Liver (tissue), 3 donors: ENCODE data around the gene RDH11.

Experiments used
- ATF3 ChIP-seq: IDR thresholded peaks from 2 replicates; pipeline ENCODE4 v1.6.1; 2016; ENCODE audit warnings: antibody characterized with exemption
- CTCF ChIP-seq: fragments of 150-350 bp; IDR thresholded peaks from 2 replicates; pipeline ENCODE4 v1.5.1; 2017; ENCODE audit warnings: improper control_type of control experiment, low read depth, low read length; ENCODE audit not compliant: missing input control
- EGR1 ChIP-seq, 2 donors: IDR thresholded peaks; 2 replicates each; pipeline ENCODE4 v1.6.1; 2016 to 2018; ENCODE audit warnings: antibody characterized with exemption in 2 of 2, low read depth in 2 of 2
- GABPA ChIP-seq, 2 donors: IDR thresholded peaks in 1 of 2; conservative IDR thresholded peaks in 1 of 2; 2 replicates each; pipeline ENCODE4 v1.6.1; 2016; ENCODE audit warnings: antibody characterized with exemption in 2 of 2, mild to moderate bottlenecking in 1 of 2, moderate library complexity in 1 of 2
- HNF4G ChIP-seq: IDR thresholded peaks from 2 replicates; pipeline ENCODE4 v1.6.1; 2016; ENCODE audit warnings: antibody characterized with exemption
- MAX ChIP-seq: IDR thresholded peaks from 2 replicates; pipeline ENCODE4 v1.6.1; 2016; ENCODE audit warnings: antibody characterized with exemption
- RAD21 ChIP-seq, 2 donors: IDR thresholded peaks; 2 replicates each; pipeline ENCODE4 v1.6.1; 2016; ENCODE audit warnings: antibody characterized with exemption in 2 of 2, mild to moderate bottlenecking in 2 of 2
- REST ChIP-seq: IDR thresholded peaks from 2 replicates; pipeline ENCODE4 v1.6.1; 2016; ENCODE audit warnings: antibody characterized with exemption, mild to moderate bottlenecking
- RXRA ChIP-seq, 2 donors: IDR thresholded peaks; 2 replicates each; pipeline ENCODE4 v1.6.1; 2017 to 2018; ENCODE audit warnings: antibody characterized with exemption in 2 of 2, mild to moderate bottlenecking in 1 of 2
- SP1 ChIP-seq: IDR thresholded peaks from 2 replicates; pipeline ENCODE4 v1.6.1; 2018; ENCODE audit warnings: antibody characterized with exemption, mild to moderate bottlenecking
- TAF1 ChIP-seq: conservative IDR thresholded peaks from 2 replicates; pipeline ENCODE4 v1.6.1; 2016; ENCODE audit warnings: antibody characterized with exemption, mild to moderate bottlenecking
- ZBTB33 ChIP-seq: IDR thresholded peaks from 2 replicates; pipeline ENCODE4 v1.6.1; 2016; ENCODE audit warnings: antibody characterized with exemption
- donor health status: healthy.
- donor health status: healthy.

GRCh38 chr14:67697006-67697405 is 1.4 kb upstream of the RDH11 start:
- no peak for TF ChIP-seq TAF1
- TF ChIP-seq GABPA (IDR thresholded peaks at IDR 0.05 in 1 of 2, conservative IDR thresholded peaks at IDR 0.05 in 1 of 2), result no peak
- TF ChIP-seq REST, result no peak
- no peak for TF ChIP-seq CTCF
- no peak for TF ChIP-seq MAX
- TF ChIP-seq SP1, result no peak
- TF ChIP-seq RAD21 (IDR thresholded peaks at IDR 0.05), result no peak
- TF ChIP-seq HNF4G, result no peak
- no peak for TF ChIP-seq ZBTB33
- no peak for TF ChIP-seq RXRA (IDR thresholded peaks at IDR 0.05)
- TF ChIP-seq EGR1 (IDR thresholded peaks at IDR 0.05; ENCODE audit: low read depth in 2 of 2), result no peak
- TF ChIP-seq ATF3, result no peak
